Measurements from ENCODE around the gene STX10.

DNA sequence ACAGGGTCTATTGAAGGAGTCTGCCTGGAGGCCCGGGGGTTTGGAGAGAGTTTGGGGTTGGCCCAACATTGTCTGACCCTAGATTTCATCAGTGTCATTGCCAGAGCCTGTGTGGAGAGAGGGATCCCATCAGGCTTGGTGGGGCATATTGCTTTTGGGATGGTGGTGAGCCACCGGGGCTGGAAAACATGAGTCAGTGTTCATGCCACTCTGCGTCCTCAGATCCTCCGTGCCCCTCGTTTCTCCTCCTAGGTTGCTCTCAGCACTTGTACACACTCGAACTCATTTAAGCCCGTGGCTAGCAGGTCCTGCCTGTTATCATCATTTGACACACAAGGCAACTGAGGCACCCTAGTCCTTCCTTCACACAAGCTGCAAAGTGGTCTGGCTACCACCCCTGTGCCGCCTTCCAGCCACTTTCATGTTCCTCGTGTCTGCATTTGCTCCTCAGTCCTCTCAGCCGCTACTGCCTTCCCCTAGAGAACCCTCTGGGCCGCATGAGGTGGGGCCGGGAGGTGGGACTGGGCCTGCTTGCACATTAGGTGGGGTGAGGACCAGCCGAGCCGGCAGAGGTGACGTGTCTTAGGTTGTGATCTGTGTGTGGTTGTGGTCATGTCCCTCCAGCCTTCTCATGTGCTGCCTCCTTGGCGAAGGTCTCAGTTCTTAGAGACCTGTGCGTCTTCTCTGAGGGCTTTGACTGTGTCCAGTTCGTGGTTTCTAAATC lies 28.5 kb downstream of the STX10 start:
- TF ChIP-seq, protein P1, sequence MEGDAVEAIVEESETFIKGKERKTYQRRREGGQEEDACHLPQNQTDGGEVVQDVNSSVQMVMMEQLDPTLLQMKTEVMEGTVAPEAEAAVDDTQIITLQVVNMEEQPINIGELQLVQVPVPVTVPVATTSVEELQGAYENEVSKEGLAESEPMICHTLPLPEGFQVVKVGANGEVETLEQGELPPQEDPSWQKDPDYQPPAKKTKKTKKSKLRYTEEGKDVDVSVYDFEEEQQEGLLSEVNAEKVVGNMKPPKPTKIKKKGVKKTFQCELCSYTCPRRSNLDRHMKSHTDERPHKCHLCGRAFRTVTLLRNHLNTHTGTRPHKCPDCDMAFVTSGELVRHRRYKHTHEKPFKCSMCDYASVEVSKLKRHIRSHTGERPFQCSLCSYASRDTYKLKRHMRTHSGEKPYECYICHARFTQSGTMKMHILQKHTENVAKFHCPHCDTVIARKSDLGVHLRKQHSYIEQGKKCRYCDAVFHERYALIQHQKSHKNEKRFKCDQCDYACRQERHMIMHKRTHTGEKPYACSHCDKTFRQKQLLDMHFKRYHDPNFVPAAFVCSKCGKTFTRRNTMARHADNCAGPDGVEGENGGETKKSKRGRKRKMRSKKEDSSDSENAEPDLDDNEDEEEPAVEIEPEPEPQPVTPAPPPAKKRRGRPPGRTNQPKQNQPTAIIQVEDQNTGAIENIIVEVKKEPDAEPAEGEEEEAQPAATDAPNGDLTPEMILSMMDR (IDR thresholded peaks at IDR 0.05) = no peak
- TF ChIP-seq POLR2AphosphoS5 (IDR thresholded peaks at IDR 0.05) (no peak), EP300 (IDR thresholded peaks at IDR 0.05) (no peak), POLR2A (IDR thresholded peaks at IDR 0.05) (no peak)
